ENCODE results near the gene MPO. TPM values are rescaled to one million over a fixed set of nuclear protein-coding genes. Genes with fewer than 3 reads are reported as not detected.

Gene MPO
- total and polyA plus RNA-seq, 9 donors = 0.02 to 0.67 (median 0.11) TPM; not detected in 4

GRCh38 chr17:58303971-58304749, 23.4 kb upstream of the MPO start:
- 53 to 63% (median 59%) methylated on average over 10 of the region's 10 CpGs for WGBS, 3 donors
- Histone ChIP-seq H3K36me3 (no peaks in the 10 kb centered on the region), H3K9me3 (no peaks in the 10 kb centered on the region), H3K4me1 (ENCODE audit: insufficient read depth) (no peaks in the 10 kb centered on the region), H3K27ac (no peak overlapping the region), H3K4me3 (no peak overlapping the region), H3K27me3 (no peaks in the 10 kb centered on the region)
- no peak for DNase-seq
- intact Hi-C loops (cut with DNase I) = no loop called here
- TF ChIP-seq EP300 (IDR thresholded peaks at IDR 0.05) (no peak), POLR2A (IDR thresholded peaks at IDR 0.05) (no peak)
- TF ChIP-seq, protein P1, sequence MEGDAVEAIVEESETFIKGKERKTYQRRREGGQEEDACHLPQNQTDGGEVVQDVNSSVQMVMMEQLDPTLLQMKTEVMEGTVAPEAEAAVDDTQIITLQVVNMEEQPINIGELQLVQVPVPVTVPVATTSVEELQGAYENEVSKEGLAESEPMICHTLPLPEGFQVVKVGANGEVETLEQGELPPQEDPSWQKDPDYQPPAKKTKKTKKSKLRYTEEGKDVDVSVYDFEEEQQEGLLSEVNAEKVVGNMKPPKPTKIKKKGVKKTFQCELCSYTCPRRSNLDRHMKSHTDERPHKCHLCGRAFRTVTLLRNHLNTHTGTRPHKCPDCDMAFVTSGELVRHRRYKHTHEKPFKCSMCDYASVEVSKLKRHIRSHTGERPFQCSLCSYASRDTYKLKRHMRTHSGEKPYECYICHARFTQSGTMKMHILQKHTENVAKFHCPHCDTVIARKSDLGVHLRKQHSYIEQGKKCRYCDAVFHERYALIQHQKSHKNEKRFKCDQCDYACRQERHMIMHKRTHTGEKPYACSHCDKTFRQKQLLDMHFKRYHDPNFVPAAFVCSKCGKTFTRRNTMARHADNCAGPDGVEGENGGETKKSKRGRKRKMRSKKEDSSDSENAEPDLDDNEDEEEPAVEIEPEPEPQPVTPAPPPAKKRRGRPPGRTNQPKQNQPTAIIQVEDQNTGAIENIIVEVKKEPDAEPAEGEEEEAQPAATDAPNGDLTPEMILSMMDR (IDR thresholded peaks at IDR 0.05) = no peak

DNA sequence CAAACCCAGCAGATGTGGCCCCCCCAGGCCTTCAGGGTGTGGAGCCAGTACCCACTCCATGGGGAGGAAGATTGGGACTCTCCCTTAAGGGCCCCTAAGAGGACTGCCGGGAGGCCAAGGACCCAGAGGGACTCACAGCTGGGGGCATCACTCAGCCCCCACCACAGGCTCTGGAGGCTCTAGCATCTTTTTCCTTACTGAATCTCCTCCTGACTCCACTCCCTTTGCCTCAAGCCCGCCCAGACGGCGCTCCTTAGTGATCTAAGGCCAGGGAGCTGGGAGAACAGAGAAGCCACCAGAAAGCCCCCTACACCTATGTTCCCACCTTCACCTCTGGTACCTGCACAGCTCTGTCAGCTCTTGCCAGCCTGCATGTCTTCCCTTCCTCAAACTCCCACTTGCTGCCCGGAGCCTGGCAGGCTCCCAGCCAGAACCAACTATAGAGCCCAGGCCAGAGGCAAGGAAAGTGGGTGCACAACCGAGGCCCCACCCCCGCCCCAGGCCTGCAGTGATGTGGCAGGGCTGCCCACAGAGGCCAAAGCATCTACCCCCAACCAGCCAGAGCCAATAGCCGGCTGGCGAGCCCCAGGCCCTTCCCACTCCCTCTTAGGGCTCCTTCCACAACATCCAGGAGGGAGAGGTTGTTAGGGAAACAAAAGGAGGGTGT, 22.3 kb upstream of the MPO start:
- 82 to 86% (median 82%) methylated on average over 9 of the region's 9 CpGs for WGBS, 3 donors
- intact Hi-C loops (cut with DNase I) = no loop called here
- Histone ChIP-seq H3K36me3 (no peaks in the 10 kb centered on the region), H3K27me3 (no peaks in the 10 kb centered on the region), H3K4me1 (ENCODE audit: insufficient read depth) (no peaks in the 10 kb centered on the region), H3K9me3 (no peaks in the 10 kb centered on the region), H3K27ac (no peak overlapping the region), H3K4me3 (no peak overlapping the region)
- TF ChIP-seq POLR2A (IDR thresholded peaks at IDR 0.05) (no peak), EP300 (IDR thresholded peaks at IDR 0.05) (no peak)
- TF ChIP-seq, protein P1 (IDR thresholded peaks at IDR 0.05) = no peak
- no peak for DNase-seq

- Histone ChIP-seq H3K4me3 (no peak overlapping the region), H3K36me3 (no peaks in the 10 kb centered on the region), H3K27me3 (no peaks in the 10 kb centered on the region), H3K9me3 (no peaks in the 10 kb centered on the region), H3K27ac (no peak overlapping the region), H3K4me1 (ENCODE audit: insufficient read depth) (no peaks in the 10 kb centered on the region)
- TF ChIP-seq, protein P1 (IDR thresholded peaks at IDR 0.05) = no peak
- no peak for TF ChIP-seq EP300 (IDR thresholded peaks at IDR 0.05)
- no peak for TF ChIP-seq POLR2A (IDR thresholded peaks at IDR 0.05)
- intact Hi-C loops (cut with DNase I) = no loop called here
- no peak for DNase-seq
- 87 to 97% (median 90%) methylated on average over 8 to 9 of the region's 9 CpGs for WGBS, 3 donors
Measured at GRCh38 chr17:58302171-58302918, 21.6 kb upstream of the MPO start.

- Histone ChIP-seq H3K4me1 (ENCODE audit: insufficient read depth) (no peaks in the 10 kb centered on the region), H3K27ac (no peak overlapping the region), H3K4me3 (no peak overlapping the region), H3K36me3 (no peaks in the 10 kb centered on the region), H3K9me3 (no peaks in the 10 kb centered on the region), H3K27me3 (no peaks in the 10 kb centered on the region)
- 81 to 85% (median 83%) methylated on average over 16 of the region's 16 CpGs for WGBS, 3 donors
- TF ChIP-seq, protein P1 (IDR thresholded peaks at IDR 0.05) = no peak
- no peak for TF ChIP-seq POLR2A (IDR thresholded peaks at IDR 0.05)
- TF ChIP-seq EP300 (IDR thresholded peaks at IDR 0.05) = no peak
- no peak for DNase-seq
- intact Hi-C loops (cut with DNase I) = no loop called here
Measured at GRCh38 chr17:58301504-58302150, 20.9 kb upstream of the MPO start.

Measured in ovary (tissue), 9 donors.